HFF-Myc (cell line): ENCODE results near the gene SAMD14.
A peak's percentile ranks its signal among the peaks of the same experiment; 100 is the strongest.

ENCODE experiments used
- DNase-seq: peaks from one replicate; pipeline ENCODE4 v3.0.0-alpha.2; 2011; ENCODE audit warnings: low read depth; ENCODE audit errors: extremely low read depth
- H3K4me3 ChIP-seq: replicated peaks from 2 replicates; pipeline ENCODE4 v1.5.1; 2011; ENCODE audit warnings: low read depth, mild to moderate bottlenecking, control low read depth, low read length
- CTCF ChIP-seq: IDR thresholded peaks from 2 replicates; pipeline ENCODE4 v1.5.1; 2012; ENCODE audit warnings: mild to moderate bottlenecking, low read depth, low read length, control low read depth; ENCODE audit errors: missing control alignments

SAMD14 gene

GRCh38 chr17:50094753-50095619 lies 35.0 kb downstream of the SAMD14 start, which contains the start of gene PDK2:
PDK2 (plus strand) TSS chr17:50095351; CDS start chr17:50095436, 85 bp downstream.
- TF ChIP-seq CTCF, result no peak
- peak; percentile 65 for DNase-seq
- peak within 1 kb of the TSS; percentile 63 for H3K4me3 ChIP-seq

GRCh38 chr17:50094243-50094752 lies 35.7 kb downstream of the SAMD14 start:
- TF ChIP-seq CTCF, result peak; percentile 83
- H3K4me3 ChIP-seq, result peak overlapping the region; percentile 63
- DNase-seq, result peak; percentile 72

- no peak for DNase-seq
- H3K4me3 ChIP-seq, result no peak overlapping the region
- TF ChIP-seq CTCF, result no peak
Observed at GRCh38 chr17:50093807-50094206, 36.2 kb downstream of the SAMD14 start.

- H3K4me3 ChIP-seq, result no peak overlapping the region
- no peak for TF ChIP-seq CTCF
- no peak for DNase-seq
Observed at GRCh38 chr17:50093246-50093645, 36.7 kb downstream of the SAMD14 start.

- TF ChIP-seq CTCF, result no peak
- DNase-seq, result no peak
- no peak overlapping the region for H3K4me3 ChIP-seq
Observed at GRCh38 chr17:50091918-50092285, 38.1 kb downstream of the SAMD14 start.

- TF ChIP-seq CTCF, result no peak
Observed at GRCh38 chr17:50090971-50091917, 38.7 kb downstream of the SAMD14 start.

More at GRCh38 chr17:50090971-50091917, 38.7 kb downstream of the SAMD14 start:
- DNase-seq, result no peak
- H3K4me3 ChIP-seq, result no peak overlapping the region
